ENCODE results near the gene NT5DC1.

GRCh38 chr6:116176596-116176995, 75.9 kb downstream of the NT5DC1 start:
- TF ChIP-seq CTCF (IDR thresholded peaks at IDR 0.05 in 4 of 5, conservative IDR thresholded peaks at IDR 0.05 in 1 of 5) (no peak), POLR2A (IDR thresholded peaks at IDR 0.05) (no peak)
